ENCODE results near the gene SPATA17.
"Not testable (repeated sequence)": the region's sequence is repeated elsewhere in the genome, so short reads cannot be mapped to it uniquely, and the experiment has no call there.

- TF ChIP-seq FOXM1 (IDR thresholded peaks at IDR 0.05; ENCODE audit: borderline replicate concordance); ZNF384 (IDR thresholded peaks at IDR 0.05); SUZ12 (IDR thresholded peaks at IDR 0.05); FOXA1 (IDR thresholded peaks at IDR 0.05); SP1 (IDR thresholded peaks at IDR 0.05); FOXK2 (IDR thresholded peaks at IDR 0.05); HDGF (IDR thresholded peaks at IDR 0.05; ENCODE audit: borderline replicate concordance); BHLHE40 (IDR thresholded peaks at IDR 0.05; ENCODE audit: borderline replicate concordance); LEF1 (IDR thresholded peaks at IDR 0.05; ENCODE audit: borderline replicate concordance); L3MBTL2 (conservative IDR thresholded peaks at IDR 0.05); TARDBP (IDR thresholded peaks at IDR 0.05): not testable (repeated sequence)
- TF ChIP-seq, protein P1, sequence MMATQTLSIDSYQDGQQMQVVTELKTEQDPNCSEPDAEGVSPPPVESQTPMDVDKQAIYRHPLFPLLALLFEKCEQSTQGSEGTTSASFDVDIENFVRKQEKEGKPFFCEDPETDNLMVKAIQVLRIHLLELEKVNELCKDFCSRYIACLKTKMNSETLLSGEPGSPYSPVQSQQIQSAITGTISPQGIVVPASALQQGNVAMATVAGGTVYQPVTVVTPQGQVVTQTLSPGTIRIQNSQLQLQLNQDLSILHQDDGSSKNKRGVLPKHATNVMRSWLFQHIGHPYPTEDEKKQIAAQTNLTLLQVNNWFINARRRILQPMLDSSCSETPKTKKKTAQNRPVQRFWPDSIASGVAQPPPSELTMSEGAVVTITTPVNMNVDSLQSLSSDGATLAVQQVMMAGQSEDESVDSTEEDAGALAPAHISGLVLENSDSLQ (IDR thresholded peaks at IDR 0.05), result not testable (repeated sequence)
Observed at GRCh38 chr1:217584286-217584811, 46.8 kb upstream of the SPATA17 start.
